Calu3 (cell line): Measurements from ENCODE around the gene CXCL9. TPM values are rescaled to one million over a fixed set of nuclear protein-coding genes. Genes with fewer than 3 reads are reported as not detected.

Experiments
- BruUV-seq: library from RNA; stranded (reverse); fragments of 400-500 nt; replicated peaks from 2 replicates; lab custom pipeline; 2021; lab: Mats Ljungman, UMichigan
- CTCF ChIA-PET: fragments of 300-600 bp; sonication (Branson Sonifier 250); formaldehyde crosslinking; loops from one replicate; lab custom pipeline; 2022; ENCODE audit warnings: antibody characterized with exemption; lab: Charles Lee
- DNase-seq: peaks from one replicate; pipeline ENCODE4 v3.0.0; 2022
- H3K27ac Mint-ChIP-seq: one replicate; pipeline ENCODE4 v1.8.0; 2022; ENCODE audit warnings: mixed read lengths; ENCODE audit not compliant: unreplicated experiment
- H3K27me3 Mint-ChIP-seq: one replicate; pipeline ENCODE4 v1.8.0; 2022; ENCODE audit warnings: mixed read lengths; ENCODE audit not compliant: unreplicated experiment
- H3K36me3 Mint-ChIP-seq: one replicate; pipeline ENCODE4 v1.8.0; 2022; ENCODE audit warnings: mild to moderate bottlenecking, moderate library complexity, mixed read lengths; ENCODE audit not compliant: insufficient read depth, unreplicated experiment
- H3K4me1 Mint-ChIP-seq: one replicate; pipeline ENCODE4 v1.8.0; 2022; ENCODE audit warnings: mild to moderate bottlenecking, low read depth, mixed read lengths; ENCODE audit not compliant: unreplicated experiment
- H3K4me3 Mint-ChIP-seq: one replicate; pipeline ENCODE4 v1.8.0; 2022; ENCODE audit warnings: mild to moderate bottlenecking, low read depth, moderate library complexity, mixed read lengths; ENCODE audit not compliant: unreplicated experiment
- H3K9me3 Mint-ChIP-seq: one replicate; pipeline ENCODE4 v1.8.0; 2022; ENCODE audit warnings: low read depth, mixed read lengths; ENCODE audit not compliant: unreplicated experiment
- CTCF ChIP-seq: fragments of 200-600 bp; IDR thresholded peaks from one replicate; pipeline ENCODE4 v1.8.0; 2022; ENCODE audit warnings: antibody characterized with exemption; ENCODE audit not compliant: unreplicated experiment
- intact Hi-C: fragments of 100-400 bp; cut with micrococcal nuclease; formaldehyde crosslinking; loops from one replicate; pipeline ENCODE4 v1.10.0; 2022; ENCODE audit not compliant: unreplicated experiment
- total RNA-seq: library from RNA; stranded (reverse); gene quantifications from 2 replicates; pipeline ENCODE4 v1.2.3, GENCODE V29; 2022

The CXCL9 gene
- total RNA-seq, 1 experiment from 2014 or later: not detected

GRCh38 chr4:76016393-76016792 is 9.1 kb upstream of the CXCL9 start:
- TF ChIP-seq CTCF: no peak
- H3K4me1 Mint-ChIP-seq: peaks cover 7% of the 10 kb centered on the region
- no TSS peak for BruUV-seq
- H3K4me3 Mint-ChIP-seq: no peak overlapping the region
- no peak overlapping the region for H3K27ac Mint-ChIP-seq
- no peaks in the 10 kb centered on the region for H3K27me3 Mint-ChIP-seq
- intact Hi-C loops: no loop called here
- CTCF ChIA-PET: no interaction called here
- no peaks in the 10 kb centered on the region for H3K36me3 Mint-ChIP-seq
- DNase-seq: no peak
- no peaks in the 10 kb centered on the region for H3K9me3 Mint-ChIP-seq

GRCh38 chr4:76013540-76013939 is 6.2 kb upstream of the CXCL9 start:
- Mint-ChIP-seq H3K27ac (no peak overlapping the region), H3K9me3 (no peaks in the 10 kb centered on the region)
- CTCF ChIA-PET: no interaction called here

GRCh38 chr4:76012388-76012801 is 5.1 kb upstream of the CXCL9 start:
- Mint-ChIP-seq H3K27ac (no peak overlapping the region), H3K9me3 (no peaks in the 10 kb centered on the region), H3K27me3 (no peaks in the 10 kb centered on the region), H3K4me3 (no peak overlapping the region), H3K36me3 (no peaks in the 10 kb centered on the region), H3K4me1 (peaks cover 10% of the 10 kb centered on the region)
- no peak for TF ChIP-seq CTCF
- BruUV-seq: no TSS peak
- intact Hi-C loops: no loop called here
- CTCF ChIA-PET: no interaction called here
- DNase-seq: no peak

More at GRCh38 chr4:76013540-76013939, 6.2 kb upstream of the CXCL9 start:
- BruUV-seq: no TSS peak
- no peak for DNase-seq
- no peak for TF ChIP-seq CTCF
- Mint-ChIP-seq H3K27me3 (no peaks in the 10 kb centered on the region), H3K4me1 (peaks cover 7% of the 10 kb centered on the region), H3K36me3 (no peaks in the 10 kb centered on the region), H3K4me3 (no peak overlapping the region)
- intact Hi-C loops: no loop called here

- DNase-seq: no peak
- CTCF ChIA-PET: no interaction called here
- no peaks in the 10 kb centered on the region for H3K9me3 Mint-ChIP-seq
- H3K36me3 Mint-ChIP-seq: no peaks in the 10 kb centered on the region
- no peak overlapping the region for H3K27ac Mint-ChIP-seq
- H3K4me3 Mint-ChIP-seq: no peak overlapping the region
- intact Hi-C loops: no loop called here
- H3K27me3 Mint-ChIP-seq: no peaks in the 10 kb centered on the region
- BruUV-seq: no TSS peak
- peaks cover 15% of the 10 kb centered on the region for H3K4me1 Mint-ChIP-seq
- no peak for TF ChIP-seq CTCF
Measured at GRCh38 chr4:76011700-76012387, 4.5 kb upstream of the CXCL9 start.
